Temporal lobe (tissue), 2 donors: ENCODE data around the gene TMEM233. TPM values are rescaled to one million over a fixed set of nuclear protein-coding genes. Genes with fewer than 3 reads are reported as not detected.

Experiments used
- small RNA-seq: library from RNA; depleted of rRNA; stranded (forward); fragments of <200 nt; gene quantifications from one replicate; pipeline ENCODE3, GENCODE V24; 2014; ENCODE audit warnings: low replicate concordance
- total RNA-seq: library from RNA; depleted of rRNA; stranded (reverse); fragments of >200 nt; gene quantifications from one replicate; pipeline ENCODE4 v1.2.3, GENCODE V29; 2014

TMEM233 gene
- total RNA-seq, 1 donor from 2014 or later: not detected

Small RNA genes within 50 kb of the gene (small RNA-seq; reads per million reads assigned to genes)
- not detected for gene RN7SKP197

Other genes with a start within 250 kb of the TMEM233 start
- 14.0 TPM for gene PRKAB1, start 74.4 kb downstream of the TMEM233 start, total RNA-seq